ENCODE results near the gene INHBC. TPM values are rescaled to one million over a fixed set of nuclear protein-coding genes. Genes with fewer than 3 reads are reported as not detected.

INHBC gene
- total RNA-seq, 4 donors from 2014 or later: not detected

GRCh38 chr12:57456737-57457490 is 22.3 kb downstream of the INHBC start:
- ATAC-seq: no peak
- WGBS, 2 donors (ENCODE audit: low coverage in 1 of 2): 89 to 93% methylated on average over 4 of the region's 6 CpGs
- H3K36me3 ChIP-seq: no peaks in the 10 kb centered on the region
- no peak overlapping the region for H3K4me3 ChIP-seq
- TF ChIP-seq POLR2AphosphoS5 (IDR thresholded peaks at IDR 0.05) (no peak), CTCF (IDR thresholded peaks at IDR 0.05) (no peak), POLR2A (IDR thresholded peaks at IDR 0.05) (no peak), EP300 (IDR thresholded peaks at IDR 0.05) (no peak)
- no peaks in the 10 kb centered on the region for H3K9me3 ChIP-seq
- H3K4me1 ChIP-seq: peaks cover 0 to 44% (median 15%) of the 10 kb centered on the region in 3 donors
- H3K27ac ChIP-seq: no peak overlapping the region
- H3K27me3 ChIP-seq: peaks cover 17% of the 10 kb centered on the region

- Histone ChIP-seq H3K27me3 (peaks cover 17% of the 10 kb centered on the region), H3K9me3 (no peaks in the 10 kb centered on the region), H3K4me3 (peak overlapping the region; percentile 68 to 71), H3K36me3 (no peaks in the 10 kb centered on the region), H3K27ac (peak overlapping the region in 3 of 4 donors; percentile 79 to 86 (median 84)), H3K4me1 (peaks cover 0 to 44% (median 15%) of the 10 kb centered on the region in 3 donors)
- TF ChIP-seq POLR2AphosphoS5 (IDR thresholded peaks at IDR 0.05) (no peak), POLR2A (IDR thresholded peaks at IDR 0.05) (no peak), CTCF (IDR thresholded peaks at IDR 0.05) (no peak), EP300 (IDR thresholded peaks at IDR 0.05) (no peak)
- WGBS, 2 donors (ENCODE audit: low coverage in 1 of 2): 35% methylated on average over 3 of the region's 3 CpGs; no CpG with 5 or more reads in 1 of the 2 donors
- ATAC-seq: no peak
Measured at GRCh38 chr12:57458665-57459054, 24.1 kb downstream of the INHBC start.

GRCh38 chr12:57459055-57459749 is 24.6 kb downstream of the INHBC start:
- 0% methylated on average over 1 to 9 of the region's 24 CpGs for WGBS, 2 donors (ENCODE audit: low coverage in 1 of 2)
- Histone ChIP-seq H3K27ac (peak overlapping the region; percentile 18 to 86 (median 82)), H3K4me3 (peak overlapping the region; percentile 68 to 71), H3K4me1 (peaks cover 0 to 44% (median 15%) of the 10 kb centered on the region in 3 donors), H3K9me3 (no peaks in the 10 kb centered on the region), H3K27me3 (peaks cover 17% of the 10 kb centered on the region), H3K36me3 (no peaks in the 10 kb centered on the region)
- TF ChIP-seq POLR2AphosphoS5 (IDR thresholded peaks at IDR 0.05): no peak
- TF ChIP-seq CTCF (IDR thresholded peaks at IDR 0.05): peak; percentile 86 to 97 (median 96)
- ATAC-seq: peak; percentile 78

- peaks cover 0 to 44% (median 15%) of the 10 kb centered on the region in 3 donors for H3K4me1 ChIP-seq
- no peak for ATAC-seq
- no peaks in the 10 kb centered on the region for H3K9me3 ChIP-seq
- peaks cover 13% of the 10 kb centered on the region for H3K27me3 ChIP-seq
- WGBS, 2 donors (ENCODE audit: low coverage in 1 of 2): 0% methylated on average over 4 to 17 of the region's 36 CpGs
- no peak for TF ChIP-seq CTCF (IDR thresholded peaks at IDR 0.05)
- TF ChIP-seq POLR2A (IDR thresholded peaks at IDR 0.05): no peak
- TF ChIP-seq EP300 (IDR thresholded peaks at IDR 0.05): no peak
- TF ChIP-seq POLR2AphosphoS5 (IDR thresholded peaks at IDR 0.05): no peak
- no peaks in the 10 kb centered on the region for H3K36me3 ChIP-seq
- peak within 1 kb of the TSS; percentile 18 to 86 (median 82) for H3K27ac ChIP-seq
- H3K4me3 ChIP-seq: peak within 1 kb of the TSS; percentile 68 to 71
Measured at GRCh38 chr12:57459750-57460467, 25.3 kb downstream of the INHBC start, which contains the start of gene GLI1. TSS of gene GLI1 (plus strand) at chr12:57459785. CDS start at chr12:57463692, 3,907 bp downstream.
